Neural progenitor cell (in vitro differentiated cells): ENCODE results near the gene LIPG. TPM values are rescaled to one million over a fixed set of nuclear protein-coding genes. Genes with fewer than 3 reads are reported as not detected.
"Not testable (repeated sequence)": the region's sequence is repeated elsewhere in the genome, so short reads cannot be mapped to it uniquely, and the experiment has no call there.

Experiments
- DNase-seq: peaks from one replicate; pipeline ENCODE4 v3.0.0-alpha.2; 2016; ENCODE audit warnings: low spot score
- H2AFZ ChIP-seq: fragments of 200-600 bp; sonication (generic); replicated peaks from 2 replicates; pipeline ENCODE4 v1.6.1; 2016; ENCODE audit warnings: antibody characterized with exemption
- H3F3A ChIP-seq: fragments of 200-600 bp; sonication (generic); 2 replicates; pipeline ENCODE4 v1.6.1; 2016; ENCODE audit warnings: antibody characterized with exemption, low read depth
- H3K27ac ChIP-seq: fragments of 200-600 bp; sonication (generic); 2 replicates; pipeline ENCODE4 v1.5.1; 2016; ENCODE audit warnings: mild to moderate bottlenecking
- H3K27me3 ChIP-seq: fragments of 200-600 bp; sonication (generic); 2 replicates; pipeline ENCODE4 v1.6.1; 2016; ENCODE audit warnings: mild to moderate bottlenecking, moderate library complexity
- H3K36me3 ChIP-seq: fragments of 200-600 bp; sonication (generic); 2 replicates; pipeline ENCODE4 v1.5.1; 2016
- H3K4me1 ChIP-seq: fragments of 200-600 bp; sonication (generic); 2 replicates; pipeline ENCODE4 v1.6.1; 2016; ENCODE audit warnings: mixed run types
- H3K4me2 ChIP-seq: fragments of 200-600 bp; sonication (generic); 2 replicates; pipeline ENCODE4 v1.6.1; 2016
- H3K4me3 ChIP-seq: fragments of 200-600 bp; sonication (generic); 2 replicates; pipeline ENCODE4 v1.5.1; 2016
- H3K79me2 ChIP-seq: fragments of 200-600 bp; sonication (generic); 2 replicates; pipeline ENCODE4 v1.6.1; 2016; ENCODE audit warnings: low read depth
- H3K9ac ChIP-seq: fragments of 200-600 bp; sonication (generic); 2 replicates; pipeline ENCODE4 v1.6.1; 2016
- H3K9me3 ChIP-seq: fragments of 200-600 bp; sonication (generic); 2 replicates; pipeline ENCODE4 v1.5.1; 2016; ENCODE audit warnings: low read depth
- H4K20me1 ChIP-seq: fragments of 200-600 bp; sonication (generic); 2 replicates; pipeline ENCODE4 v1.6.1; 2016; ENCODE audit warnings: low read depth
- H3K27ac Mint-ChIP-seq: 3 replicates; pipeline ENCODE4 v1.8.0; 2021; ENCODE audit warnings: mixed read lengths
- H3K27me3 Mint-ChIP-seq: 2 replicates; pipeline ENCODE4 v1.8.0; 2022; ENCODE audit warnings: low read depth, mild to moderate bottlenecking, inconsistent platforms, moderate library complexity, mixed read lengths; ENCODE audit not compliant: insufficient read depth
- H3K36me3 Mint-ChIP-seq: 3 replicates; pipeline ENCODE4 v1.8.0; 2021; ENCODE audit warnings: mixed read lengths
- H3K4me1 Mint-ChIP-seq: 3 replicates; pipeline ENCODE4 v1.8.0; 2021; ENCODE audit warnings: mixed read lengths
- H3K4me3 Mint-ChIP-seq: 3 replicates; pipeline ENCODE4 v1.8.0; 2021; ENCODE audit warnings: mild to moderate bottlenecking, moderate library complexity, mixed read lengths
- H3K9me3 Mint-ChIP-seq: 3 replicates; pipeline ENCODE4 v1.8.0; 2020; ENCODE audit warnings: mixed read lengths
- CTCF ChIP-seq: fragments of 200-600 bp; sonication (generic); IDR thresholded peaks from 2 replicates; pipeline ENCODE4 v1.5.1; 2017; ENCODE audit warnings: antibody characterized with exemption, mild to moderate bottlenecking
- EZH2 ChIP-seq: fragments of 200-600 bp; sonication (generic); IDR thresholded peaks from 2 replicates; pipeline ENCODE4 v1.6.1; 2017; ENCODE audit warnings: antibody characterized with exemption, mild to moderate bottlenecking, moderate library complexity
- EZH2phosphoT487 ChIP-seq: fragments of 200-600 bp; sonication (generic); IDR thresholded peaks from 2 replicates; pipeline ENCODE4 v1.6.1; 2017; ENCODE audit warnings: antibody characterized with exemption
- total RNA-seq: library from RNA; depleted of rRNA; stranded (reverse); fragments of >200 nt; gene quantifications from 2 replicates; pipeline ENCODE4 v1.2.3, GENCODE V29; 2015; ENCODE audit warnings: low replicate concordance

LIPG gene
- total RNA-seq, 1 donor from 2014 or later, result 3.7 TPM

- Histone ChIP-seq H4K20me1 (no peaks in the 10 kb centered on the region), H3K4me2 (no peak overlapping the region), H3K27me3 (no peaks in the 10 kb centered on the region), H3K79me2 (no peaks in the 10 kb centered on the region), H3K9me3 (no peaks in the 10 kb centered on the region), H3K9ac (no peak overlapping the region), H3K27ac (no peak overlapping the region), H2AFZ (no peak overlapping the region), H3K36me3 (no peaks in the 10 kb centered on the region), H3K4me1 (peaks cover under 1% of the 10 kb centered on the region), H3F3A (no peaks in the 10 kb centered on the region), H3K4me3 (no peak overlapping the region)
- Mint-ChIP-seq H3K9me3 (peaks cover 4% of the 10 kb centered on the region), H3K27ac (no peak overlapping the region), H3K27me3 (peaks cover 13% of the 10 kb centered on the region), H3K4me1 (peaks cover 33% of the 10 kb centered on the region), H3K36me3 (peaks cover 33% of the 10 kb centered on the region), H3K4me3 (no peak overlapping the region)
- DNase-seq, result no peak
- TF ChIP-seq CTCF (no peak), EZH2phosphoT487 (no peak), EZH2 (no peak)
These were observed 18.4 kb downstream of the LIPG start for GRCh38 chr18:49580279-49580678.

GRCh38 chr18:49581371-49581770 lies 19.5 kb downstream of the LIPG start:
- no peak overlapping the region for H2AFZ ChIP-seq
- H3K9ac ChIP-seq, result no peak overlapping the region
- H4K20me1 ChIP-seq, result no peaks in the 10 kb centered on the region
- peaks cover 9% of the 10 kb centered on the region for H3K27me3 Mint-ChIP-seq
- TF ChIP-seq CTCF, result no peak
- TF ChIP-seq EZH2phosphoT487, result no peak
- no peak for TF ChIP-seq EZH2
- no peaks in the 10 kb centered on the region for H3F3A ChIP-seq
- H3K27ac ChIP-seq, result no peak overlapping the region
- no peaks in the 10 kb centered on the region for H3K79me2 ChIP-seq
- peaks cover 6% of the 10 kb centered on the region for H3K4me1 ChIP-seq
- H3K4me3 ChIP-seq, result no peak overlapping the region
- H3K4me2 ChIP-seq, result no peak overlapping the region
- H3K36me3 ChIP-seq, result no peaks in the 10 kb centered on the region
- H3K36me3 Mint-ChIP-seq, result peaks cover 28% of the 10 kb centered on the region
- H3K9me3 Mint-ChIP-seq, result peaks cover 4% of the 10 kb centered on the region
- no peak overlapping the region for H3K4me3 Mint-ChIP-seq
- no peaks in the 10 kb centered on the region for H3K9me3 ChIP-seq
- peaks cover 40% of the 10 kb centered on the region for H3K4me1 Mint-ChIP-seq
- no peak overlapping the region for H3K27ac Mint-ChIP-seq
- no peaks in the 10 kb centered on the region for H3K27me3 ChIP-seq
- DNase-seq, result no peak

GRCh38 chr18:49582579-49582978 lies 20.7 kb downstream of the LIPG start:
- DNase-seq, result no peak
- Histone ChIP-seq H3K27ac (no peak overlapping the region), H4K20me1 (no peaks in the 10 kb centered on the region), H3K4me3 (no peak overlapping the region), H3F3A (no peaks in the 10 kb centered on the region), H2AFZ (no peak overlapping the region), H3K9ac (no peak overlapping the region), H3K27me3 (no peaks in the 10 kb centered on the region), H3K4me1 (peaks cover 6% of the 10 kb centered on the region), H3K4me2 (no peak overlapping the region), H3K36me3 (no peaks in the 10 kb centered on the region), H3K79me2 (no peaks in the 10 kb centered on the region), H3K9me3 (no peaks in the 10 kb centered on the region)
- Mint-ChIP-seq H3K36me3 (peaks cover 31% of the 10 kb centered on the region), H3K4me3 (no peak overlapping the region), H3K4me1 (peaks cover 47% of the 10 kb centered on the region), H3K27me3 (peaks cover 9% of the 10 kb centered on the region), H3K9me3 (peaks cover 4% of the 10 kb centered on the region), H3K27ac (no peak overlapping the region)
- TF ChIP-seq CTCF (no peak), EZH2 (no peak), EZH2phosphoT487 (no peak)

GRCh38 chr18:49584394-49584793 lies 22.5 kb downstream of the LIPG start:
- H3K27me3 ChIP-seq, result no peaks in the 10 kb centered on the region
- H3K36me3 ChIP-seq, result no peaks in the 10 kb centered on the region
- no peak overlapping the region for H3K9ac ChIP-seq
- H3K4me3 ChIP-seq, result no peak overlapping the region
- H3K79me2 ChIP-seq, result no peaks in the 10 kb centered on the region
- no peaks in the 10 kb centered on the region for H3K9me3 ChIP-seq
- DNase-seq, result no peak
- H3K4me3 Mint-ChIP-seq, result no peak overlapping the region
- H4K20me1 ChIP-seq, result no peaks in the 10 kb centered on the region
- H3K4me2 ChIP-seq, result no peak overlapping the region
- peaks cover 2% of the 10 kb centered on the region for H3K9me3 Mint-ChIP-seq
- H3K36me3 Mint-ChIP-seq, result peaks cover 41% of the 10 kb centered on the region
- H3K27ac Mint-ChIP-seq, result peak overlapping the region; percentile 42
- peaks cover 10% of the 10 kb centered on the region for H3K27me3 Mint-ChIP-seq
- no peak overlapping the region for H2AFZ ChIP-seq
- H3F3A ChIP-seq, result no peaks in the 10 kb centered on the region
- peaks cover 6% of the 10 kb centered on the region for H3K4me1 ChIP-seq
- TF ChIP-seq EZH2phosphoT487, result no peak
- no peak for TF ChIP-seq CTCF
- TF ChIP-seq EZH2, result no peak
- H3K27ac ChIP-seq, result no peak overlapping the region
- peaks cover 51% of the 10 kb centered on the region for H3K4me1 Mint-ChIP-seq

GRCh38 chr18:49584951-49585350 lies 23.1 kb downstream of the LIPG start:
- H2AFZ ChIP-seq, H3K4me2 ChIP-seq, H3F3A ChIP-seq, H3K9me3 ChIP-seq, H3K36me3 ChIP-seq, H3K4me1 ChIP-seq, H3K27ac Mint-ChIP-seq, H4K20me1 ChIP-seq, H3K27ac ChIP-seq, DNase-seq, H3K79me2 ChIP-seq, H3K27me3 ChIP-seq, H3K9ac ChIP-seq, H3K4me3 ChIP-seq, H3K9me3 Mint-ChIP-seq, H3K4me3 Mint-ChIP-seq: not testable (repeated sequence)
- Mint-ChIP-seq H3K4me1 (peaks cover 51% of the 10 kb centered on the region), H3K27me3 (peaks cover 14% of the 10 kb centered on the region), H3K36me3 (peaks cover 43% of the 10 kb centered on the region)
